Epidermal melanocyte (primary cell): ENCODE results near the gene DAB1.

Experiments used
- DNase-seq: peaks from one replicate; pipeline ENCODE4 v3.0.0; 2011; ENCODE audit warnings: low spot score; ENCODE audit not compliant: insufficient read length

The DAB1 gene

GRCh38 chr1:57167997-57168396, 255.9 kb downstream of the DAB1 start:
- no peak for DNase-seq

DNA sequence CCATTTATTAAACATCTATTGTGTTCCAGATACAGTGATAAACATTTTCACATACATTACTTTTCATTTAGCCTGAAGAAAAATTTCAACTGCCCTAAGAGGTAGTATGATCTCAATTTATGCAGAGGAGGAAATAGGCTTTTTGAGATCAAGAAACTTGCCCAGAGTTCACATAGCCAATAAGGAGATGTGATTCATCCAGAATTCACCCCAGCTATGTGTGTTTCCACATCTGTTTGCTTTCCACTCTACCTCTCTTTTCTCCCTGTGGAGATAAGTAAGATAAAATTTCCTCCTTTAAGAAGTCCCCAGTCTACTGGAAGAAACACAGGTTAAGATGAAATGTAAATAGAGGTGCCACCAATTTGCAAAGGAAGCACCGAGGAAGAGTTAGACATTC, 258.3 kb downstream of the DAB1 start:
- DNase-seq = no peak

DNA sequence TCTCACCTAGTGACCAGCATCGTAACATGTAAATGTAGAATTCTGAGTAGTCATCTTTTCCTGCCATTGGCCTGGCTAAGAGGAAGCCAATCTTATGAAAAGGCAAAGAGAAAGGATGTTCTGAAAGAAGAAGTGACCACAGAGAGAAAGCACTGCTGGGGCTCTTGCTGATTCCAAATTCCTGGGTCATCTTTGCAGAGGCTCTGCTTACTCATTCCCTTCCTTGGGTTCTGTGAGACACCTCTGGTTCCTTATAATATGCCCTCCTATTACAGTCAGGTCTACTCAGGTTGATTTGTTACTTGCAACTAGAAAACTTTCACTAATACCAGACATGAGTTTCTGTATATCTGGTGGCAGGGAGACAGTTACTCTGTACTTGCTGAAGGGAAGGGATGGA, 259.3 kb downstream of the DAB1 start:
- DNase-seq = no peak

DNA sequence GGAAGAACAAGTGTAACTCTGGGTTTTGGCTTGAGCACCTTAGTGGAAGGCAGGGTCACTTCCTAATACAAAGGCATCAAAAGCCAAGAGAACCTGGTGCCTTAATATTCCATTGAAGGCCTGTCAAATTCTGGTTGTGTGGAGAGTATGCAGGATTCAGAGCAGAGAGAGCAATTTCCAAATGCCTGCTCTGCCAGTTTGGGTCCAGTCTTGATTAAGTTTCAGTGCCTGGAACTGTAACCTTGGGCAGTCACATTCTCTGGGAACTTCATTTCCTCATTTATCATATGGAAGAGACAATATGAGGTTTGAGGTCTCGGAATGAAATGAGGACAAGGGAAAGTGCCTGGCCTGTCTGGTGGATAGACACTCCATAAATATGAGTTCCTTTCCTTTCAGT, 260.1 kb downstream of the DAB1 start:
- no peak for DNase-seq

DNA sequence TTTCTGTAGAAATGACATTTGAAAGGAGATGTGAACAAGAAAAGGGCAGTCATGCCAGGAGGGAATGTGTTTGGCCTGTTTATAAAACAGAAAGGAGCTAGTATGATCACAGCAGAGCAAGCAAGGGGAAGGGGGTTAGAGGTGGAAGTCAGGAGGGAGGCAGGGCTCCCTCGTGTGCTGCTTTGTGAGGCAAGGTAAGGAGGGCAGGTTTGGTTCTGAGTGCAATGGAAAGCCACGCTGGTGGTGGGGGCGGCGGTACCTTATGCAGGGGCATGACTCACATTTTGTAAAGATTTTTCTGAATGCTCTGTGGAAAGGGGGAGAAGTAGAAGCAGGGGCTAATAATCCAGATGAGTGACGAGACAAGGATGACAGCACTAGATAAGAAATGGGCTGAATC, 260.5 kb downstream of the DAB1 start:
- no peak for DNase-seq

GRCh38 chr1:57162607-57163261, 261.1 kb downstream of the DAB1 start:
- no peak for DNase-seq

- no peak for DNase-seq
Observed at GRCh38 chr1:57160594-57160993, 263.3 kb downstream of the DAB1 start.

GRCh38 chr1:57158604-57158998, 265.3 kb downstream of the DAB1 start:
- DNase-seq = no peak

- DNase-seq = no peak
Observed at GRCh38 chr1:57157818-57158603, 265.8 kb downstream of the DAB1 start.

DNA sequence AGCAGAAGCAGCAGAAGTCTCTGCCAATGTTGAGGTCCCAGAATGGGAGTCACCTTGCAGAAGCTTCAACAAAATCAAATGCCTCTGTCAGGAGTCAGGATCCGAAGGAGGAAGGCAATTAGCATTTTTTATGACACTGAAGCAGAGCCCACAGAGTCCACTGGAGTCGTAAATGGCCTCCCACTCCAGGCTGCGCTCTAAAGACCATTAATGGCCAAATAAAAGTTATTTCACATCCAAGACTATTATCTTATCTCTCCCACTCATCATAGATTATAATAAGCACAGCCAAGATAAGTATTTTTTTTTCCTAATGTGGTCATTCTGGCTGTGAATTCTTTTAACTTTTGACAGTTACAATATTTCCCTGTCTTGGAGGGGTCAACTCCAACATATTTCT, 267.0 kb downstream of the DAB1 start:
- no peak for DNase-seq

DNA sequence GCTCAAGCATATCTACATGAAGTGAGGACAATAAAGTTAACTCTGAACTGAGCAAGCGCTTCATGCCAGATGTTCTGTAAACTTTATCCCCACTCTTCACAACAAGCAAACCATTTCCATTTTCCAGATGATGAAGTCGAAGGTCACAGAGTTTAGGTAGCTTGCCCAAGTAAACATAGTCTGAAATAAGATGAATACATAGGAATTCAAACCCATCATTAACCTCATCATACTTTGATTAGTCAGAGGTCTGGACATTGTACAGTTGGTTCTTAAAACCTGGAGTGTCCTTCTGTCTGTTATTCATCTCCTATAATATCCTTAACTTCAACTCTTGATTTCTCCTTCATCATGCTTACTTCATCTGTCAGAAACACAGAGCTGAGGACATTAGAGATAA, 277.8 kb downstream of the DAB1 start:
- DNase-seq = no peak

- no peak for DNase-seq
Observed at GRCh38 chr1:57142999-57143398, 280.9 kb downstream of the DAB1 start.

GRCh38 chr1:57142169-57142568, 281.7 kb downstream of the DAB1 start:
- no peak for DNase-seq

DNA sequence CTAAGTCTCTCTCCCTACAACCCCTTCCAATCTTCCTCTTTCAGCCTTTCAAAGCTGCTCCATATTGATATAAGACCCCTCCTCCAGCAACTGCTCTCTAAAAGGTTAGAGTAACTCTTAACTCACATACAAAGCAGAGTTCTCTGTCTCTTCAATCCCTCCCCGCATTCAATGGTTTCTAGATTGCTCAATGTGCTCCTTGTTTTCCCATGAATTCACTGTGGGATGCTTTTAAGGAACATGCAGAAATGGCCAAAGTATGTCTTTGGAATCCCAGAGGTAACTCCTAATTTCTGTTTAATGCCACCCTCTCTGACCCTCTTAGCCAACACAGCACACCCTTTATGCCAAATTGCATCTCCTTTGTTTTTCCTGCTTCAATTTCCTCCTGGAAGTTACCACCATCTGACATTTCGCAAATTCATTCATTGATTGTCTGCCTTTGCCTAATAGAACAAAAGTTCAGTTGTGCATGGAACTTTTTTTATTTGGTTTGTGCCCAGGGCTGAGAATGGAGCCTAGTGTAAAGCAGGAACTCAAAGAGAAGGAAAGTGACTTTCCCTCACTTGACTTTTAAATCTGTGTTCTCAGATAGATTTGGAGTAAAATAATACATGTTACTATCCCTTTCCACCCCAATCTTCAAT, 285.3 kb downstream of the DAB1 start:
- DNase-seq = no peak

GRCh38 chr1:57137980-57138379, 285.9 kb downstream of the DAB1 start:
- no peak for DNase-seq

- DNase-seq = no peak
Observed at GRCh38 chr1:57134803-57135202, 289.1 kb downstream of the DAB1 start.

DNA sequence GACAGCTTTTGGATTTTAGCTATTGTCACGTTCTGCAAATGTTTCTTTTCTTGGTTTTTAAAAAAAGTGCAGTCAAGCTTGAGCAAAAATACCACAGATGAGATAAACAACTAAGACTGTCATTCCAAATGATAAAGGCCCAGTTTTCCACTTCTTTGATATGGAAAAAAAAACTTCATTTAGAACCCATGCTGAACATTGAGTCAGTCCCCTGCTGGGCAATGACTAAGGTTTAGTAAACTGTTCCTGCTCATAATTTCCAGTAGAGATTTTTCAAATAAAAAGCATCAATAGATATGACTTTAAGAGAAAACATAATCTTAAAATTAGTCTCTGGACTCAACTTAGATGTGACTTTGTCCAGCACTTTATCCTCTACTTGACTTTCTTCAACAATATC, 290.2 kb downstream of the DAB1 start:
- DNase-seq = no peak

DNA sequence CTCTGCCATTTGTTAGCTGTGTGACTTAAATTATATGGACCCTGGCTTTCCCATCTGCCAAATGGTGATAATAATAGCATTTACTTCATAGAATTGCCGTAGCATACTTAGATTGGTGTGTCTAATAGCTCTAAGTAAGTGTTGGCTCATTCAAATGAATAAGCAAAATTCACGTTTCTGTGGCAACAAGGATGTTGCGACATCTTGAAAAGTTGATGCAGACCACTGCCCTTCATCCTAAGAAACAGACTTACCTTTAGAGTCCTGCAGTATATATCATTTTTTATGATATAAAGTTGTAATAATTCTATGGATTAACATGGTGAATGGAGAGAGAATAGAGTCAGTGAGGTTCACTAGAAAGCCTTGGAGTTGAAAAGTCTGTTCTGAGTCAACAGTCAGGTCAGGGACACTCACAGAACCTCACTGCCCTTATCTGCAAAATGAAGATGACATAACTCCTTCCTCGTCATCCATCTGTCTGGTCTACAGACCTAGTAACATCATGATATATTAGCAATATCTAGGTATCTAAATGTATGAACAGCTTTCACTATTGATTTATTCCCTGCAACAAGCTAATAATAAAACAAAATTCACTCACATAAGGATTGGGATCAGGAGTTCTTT, 290.8 kb downstream of the DAB1 start:
- no peak for DNase-seq

- DNase-seq = no peak
Observed at GRCh38 chr1:57131701-57132394, 292.0 kb downstream of the DAB1 start.

DNA sequence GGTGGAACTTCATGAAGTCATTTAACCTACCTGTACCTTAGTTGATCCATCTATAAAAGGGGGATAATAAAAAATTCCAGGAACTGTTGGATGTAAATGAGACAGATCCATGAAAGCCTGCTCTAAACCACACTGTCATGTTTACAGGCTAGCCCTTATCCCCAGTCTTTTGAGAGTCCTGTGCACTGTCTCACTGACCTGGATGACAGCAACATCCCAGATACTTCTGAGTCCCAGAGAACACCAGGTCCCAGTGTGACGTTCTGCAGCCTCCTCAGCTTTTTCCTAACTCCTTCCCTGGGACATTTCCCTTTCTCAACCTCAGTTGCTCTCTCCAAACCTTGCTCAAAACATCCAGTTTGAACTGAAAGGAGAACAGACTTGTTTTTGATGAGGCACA, 292.6 kb downstream of the DAB1 start:
- DNase-seq = no peak

DNA sequence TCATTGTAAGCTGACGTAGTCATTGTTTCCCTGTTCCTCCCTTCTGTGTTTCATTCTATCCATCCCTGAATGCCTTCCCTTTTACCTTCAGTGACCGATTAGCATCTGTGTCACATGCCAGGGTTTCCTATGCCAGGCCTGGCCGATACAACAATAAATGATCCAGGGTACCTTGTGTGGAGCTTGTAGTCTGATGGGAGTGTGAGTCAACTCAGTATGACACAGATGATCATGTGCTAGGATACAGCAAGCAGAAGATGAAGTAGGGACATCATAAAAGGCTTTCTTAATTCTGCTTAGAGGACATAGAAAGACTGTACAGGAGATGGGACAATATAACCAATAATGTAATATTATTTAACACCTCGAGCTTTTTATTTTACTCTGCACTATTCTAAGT, 294.0 kb downstream of the DAB1 start:
- DNase-seq = no peak

DNA sequence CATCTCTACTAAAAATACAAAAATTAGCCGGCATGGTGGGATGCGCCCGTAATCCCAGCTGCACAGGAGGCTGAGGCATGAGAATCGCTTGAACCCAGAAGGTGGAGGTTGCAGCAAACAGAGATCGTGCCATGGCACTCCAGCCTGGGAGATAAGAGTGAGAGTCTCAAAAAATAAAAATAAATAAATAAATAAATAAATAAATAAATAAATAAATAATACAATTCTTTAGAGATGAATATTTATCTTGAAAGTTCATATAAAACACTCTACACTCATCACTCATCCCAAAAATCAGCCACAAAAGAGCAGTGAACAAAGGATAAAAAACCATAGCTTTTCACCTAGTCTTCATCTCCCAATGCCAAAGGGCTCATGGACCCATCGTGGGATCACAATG, 295.9 kb downstream of the DAB1 start:
- DNase-seq = no peak
